ENCODE data around the gene DBX2. TPM values are rescaled to one million over a fixed set of nuclear protein-coding genes. Genes with fewer than 3 reads are reported as not detected.
A peak's percentile ranks its signal among the peaks of the same experiment; 100 is the strongest.
"Not testable (repeated sequence)": the region's sequence is repeated elsewhere in the genome, so short reads cannot be mapped to it uniquely, and the experiment has no call there.

DBX2 gene
- total and polyA plus RNA-seq, 12 donors = 0.07 to 0.15 (median 0.10) TPM; not detected in 6

DNA sequence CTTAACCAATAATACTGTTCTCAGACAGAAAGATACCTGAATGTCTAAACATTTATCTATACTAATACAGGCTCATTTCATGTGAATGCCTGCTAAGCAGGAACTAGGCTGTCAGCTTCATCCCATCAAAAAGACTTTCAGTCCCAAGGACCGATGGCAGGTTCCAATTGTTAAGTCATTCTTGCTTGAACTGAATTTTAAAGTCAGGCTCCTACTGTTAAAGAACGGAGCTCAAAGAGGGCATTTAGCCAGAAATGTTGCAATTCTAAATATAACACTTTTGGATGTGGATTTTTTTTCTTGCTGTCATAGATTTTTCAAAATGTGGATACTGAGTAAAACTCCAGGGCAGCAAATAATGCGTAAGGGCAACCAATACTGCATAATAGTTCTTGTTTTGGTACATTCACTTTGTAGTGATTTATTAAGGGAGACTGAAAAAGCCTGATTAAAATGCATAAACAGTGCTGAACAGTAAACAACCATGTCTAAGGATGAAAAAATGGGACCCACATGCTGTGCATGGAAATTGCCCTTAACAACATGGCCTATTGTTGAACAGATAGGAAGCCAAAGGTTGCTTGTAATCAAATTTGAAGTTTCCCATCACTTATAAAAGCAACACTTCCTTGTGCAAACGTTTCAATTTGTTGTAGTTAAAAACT is 38.6 kb upstream of the DBX2 start:
- ATAC-seq (peak in 2 of 8 donors; percentile 34 to 50), DNase-seq (no peak)
- Histone ChIP-seq H3K36me3 (no peaks in the 10 kb centered on the region), H3K4me1 (peaks cover 0 to 3% (median 0%) of the 10 kb centered on the region in 9 donors), H3K27me3 (peaks cover 0 to 5% (median 0%) of the 10 kb centered on the region in 7 donors), H3K27ac (no peak overlapping the region), H3K4me3 (no peak overlapping the region), H3K9me3 (peaks cover 0 to 13% (median 8%) of the 10 kb centered on the region in 11 donors)
- intact Hi-C loops (cut with DNase I) = no loop called here
- 45 to 50% methylated on average over 4 of the region's 4 CpGs for WGBS, 2 donors
- TF ChIP-seq, protein P1, sequence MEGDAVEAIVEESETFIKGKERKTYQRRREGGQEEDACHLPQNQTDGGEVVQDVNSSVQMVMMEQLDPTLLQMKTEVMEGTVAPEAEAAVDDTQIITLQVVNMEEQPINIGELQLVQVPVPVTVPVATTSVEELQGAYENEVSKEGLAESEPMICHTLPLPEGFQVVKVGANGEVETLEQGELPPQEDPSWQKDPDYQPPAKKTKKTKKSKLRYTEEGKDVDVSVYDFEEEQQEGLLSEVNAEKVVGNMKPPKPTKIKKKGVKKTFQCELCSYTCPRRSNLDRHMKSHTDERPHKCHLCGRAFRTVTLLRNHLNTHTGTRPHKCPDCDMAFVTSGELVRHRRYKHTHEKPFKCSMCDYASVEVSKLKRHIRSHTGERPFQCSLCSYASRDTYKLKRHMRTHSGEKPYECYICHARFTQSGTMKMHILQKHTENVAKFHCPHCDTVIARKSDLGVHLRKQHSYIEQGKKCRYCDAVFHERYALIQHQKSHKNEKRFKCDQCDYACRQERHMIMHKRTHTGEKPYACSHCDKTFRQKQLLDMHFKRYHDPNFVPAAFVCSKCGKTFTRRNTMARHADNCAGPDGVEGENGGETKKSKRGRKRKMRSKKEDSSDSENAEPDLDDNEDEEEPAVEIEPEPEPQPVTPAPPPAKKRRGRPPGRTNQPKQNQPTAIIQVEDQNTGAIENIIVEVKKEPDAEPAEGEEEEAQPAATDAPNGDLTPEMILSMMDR (IDR thresholded peaks at IDR 0.05) = no peak

DNA sequence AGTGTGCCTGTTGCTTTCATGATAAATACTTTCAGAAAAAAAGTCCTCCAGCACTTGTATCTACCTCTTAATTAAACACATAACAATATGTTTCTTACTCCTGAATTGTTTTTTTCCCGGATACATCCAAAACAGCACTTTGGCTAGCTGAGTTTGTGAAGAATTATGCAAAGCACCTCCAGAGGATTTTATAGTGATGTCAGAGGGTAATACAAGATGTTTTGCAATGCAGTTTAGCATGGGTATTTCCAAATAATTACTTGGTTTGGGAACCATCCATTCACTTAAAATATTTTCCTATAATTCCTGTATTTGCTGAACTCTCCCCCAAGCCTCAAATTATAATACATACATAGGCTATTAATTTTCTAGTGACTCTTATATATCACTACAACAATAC is 37.7 kb upstream of the DBX2 start:
- H3K27ac ChIP-seq = no peak overlapping the region
- H3K27me3 ChIP-seq = peaks cover 0 to 5% (median 0%) of the 10 kb centered on the region in 7 donors
- peaks cover 0 to 3% (median 0%) of the 10 kb centered on the region in 9 donors for H3K4me1 ChIP-seq
- TF ChIP-seq, protein P1 (IDR thresholded peaks at IDR 0.05) = no peak
- ATAC-seq (peak in 2 of 8 donors; percentile 61), DNase-seq (no peak)
- WGBS, 2 donors = 83 to 86% methylated on average over 1 of the region's 1 CpG
- H3K4me3 ChIP-seq = no peak overlapping the region
- H3K9me3 ChIP-seq = peaks cover 0 to 17% (median 8%) of the 10 kb centered on the region in 11 donors
- intact Hi-C loops (cut with DNase I) = no loop called here
- no peaks in the 10 kb centered on the region for H3K36me3 ChIP-seq

DNA sequence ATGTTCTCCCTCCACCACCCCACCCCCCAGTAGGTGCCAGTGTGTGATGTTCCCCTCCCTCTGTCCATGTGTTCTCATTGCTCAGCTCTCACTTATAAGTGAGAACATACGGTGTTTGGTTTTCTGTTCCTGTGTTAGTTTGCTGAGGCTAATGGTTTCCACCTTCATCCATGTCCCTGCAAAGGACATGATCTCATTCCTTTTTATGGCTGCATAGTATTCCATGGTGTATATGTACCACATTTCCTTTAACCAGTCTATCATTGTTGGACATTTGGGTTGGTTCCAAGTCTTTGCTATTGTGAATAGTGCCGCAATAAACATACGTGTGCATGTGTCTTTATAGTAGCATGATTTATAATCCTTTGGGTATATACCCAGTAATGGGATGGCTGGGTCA is 33.3 kb upstream of the DBX2 start:
- intact Hi-C loops (cut with DNase I); DNase-seq: not testable (repeated sequence)
- 92 to 95% methylated on average over 3 of the region's 3 CpGs for WGBS, 2 donors

DNA sequence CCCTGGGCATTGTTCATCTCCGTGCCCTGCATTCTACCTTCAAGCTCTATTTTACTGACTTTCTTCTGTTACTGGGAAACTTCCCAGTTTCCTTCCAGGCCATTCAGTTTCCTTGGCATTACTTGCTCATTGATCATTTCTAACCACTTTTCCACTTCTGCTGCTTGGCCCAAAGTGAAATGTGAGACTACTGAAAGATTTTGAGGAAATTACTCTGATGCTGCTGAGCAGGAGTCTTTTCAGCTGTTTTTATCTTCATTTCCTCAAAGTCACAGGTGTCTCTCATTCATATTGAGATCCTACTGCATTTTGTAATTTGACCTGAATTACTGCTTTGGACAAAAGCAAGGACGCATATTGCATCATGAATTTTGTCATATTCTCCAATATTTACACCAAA is 26.4 kb upstream of the DBX2 start:
- Histone ChIP-seq H3K4me3 (no peak overlapping the region), H3K9me3 (no peaks in the 10 kb centered on the region), H3K36me3 (no peaks in the 10 kb centered on the region), H3K27me3 (no peaks in the 10 kb centered on the region), H3K27ac (no peak overlapping the region), H3K4me1 (no peaks in the 10 kb centered on the region)
- TF ChIP-seq, protein P1 (IDR thresholded peaks at IDR 0.05) = no peak
- ATAC-seq (no peak), DNase-seq (no peak)
- WGBS, 2 donors = 63 to 75% methylated on average over 2 of the region's 2 CpGs
- intact Hi-C loops (cut with DNase I) = no loop called here

More for the DNA sequence above, 33.3 kb upstream of the DBX2 start:
- H3K9me3 ChIP-seq = peaks cover 0 to 17% (median 8%) of the 10 kb centered on the region in 11 donors
- H3K4me3 ChIP-seq, ATAC-seq, H3K27ac ChIP-seq, H3K36me3 ChIP-seq, H3K27me3 ChIP-seq, H3K4me1 ChIP-seq: not testable (repeated sequence)

DNA sequence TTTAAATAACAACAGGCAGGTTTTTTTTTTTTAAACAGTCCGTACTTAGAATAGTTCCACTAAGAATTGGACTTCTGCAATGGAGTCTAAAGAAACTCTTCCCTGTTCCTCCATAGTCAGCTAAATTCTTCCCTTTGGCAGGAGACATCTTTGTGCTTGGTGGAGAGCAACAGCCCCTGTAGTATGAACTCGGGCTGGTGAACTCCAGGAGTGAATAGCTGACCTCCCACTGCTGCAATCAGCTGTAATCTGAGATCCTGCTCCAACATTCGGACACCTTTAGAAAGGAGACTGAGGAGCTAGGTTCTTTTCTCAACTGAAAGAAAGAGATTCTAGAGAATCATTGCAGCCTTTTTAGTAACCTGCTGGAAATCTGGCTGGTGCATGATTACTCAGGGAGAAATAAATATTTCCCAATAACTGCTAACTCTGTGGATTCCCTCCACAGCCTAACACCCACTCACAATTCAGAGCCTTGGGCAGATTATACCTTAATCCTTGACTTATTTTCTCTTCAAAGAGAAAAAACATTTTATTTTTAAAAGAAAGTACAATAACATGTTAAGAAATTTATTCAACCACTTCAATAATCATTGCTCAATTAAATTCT is 25.6 kb upstream of the DBX2 start:
- H3K4me1 ChIP-seq = no peaks in the 10 kb centered on the region
- intact Hi-C loops (cut with DNase I) = no loop called here
- H3K27ac ChIP-seq = no peak overlapping the region
- H3K36me3 ChIP-seq = no peaks in the 10 kb centered on the region
- 39 to 46% methylated on average over 3 of the region's 3 CpGs for WGBS, 2 donors
- H3K4me3 ChIP-seq = no peak overlapping the region
- H3K27me3 ChIP-seq = no peaks in the 10 kb centered on the region
- no peak for DNase-seq
- no peaks in the 10 kb centered on the region for H3K9me3 ChIP-seq
- TF ChIP-seq, protein P1 (IDR thresholded peaks at IDR 0.05) = no peak
- ATAC-seq = no peak

Measured in heart right ventricle (tissue), 16 donors.